IPS-15b (cell line): ENCODE data around the gene CCL4.

Experiments
- H3K27me3 ChIP-seq: one replicate; pipeline ENCODE4 v1.6.1; 2013; ENCODE audit warnings: low read length; ENCODE audit not compliant: control insufficient read depth, insufficient read depth
- H3K36me3 ChIP-seq: one replicate; pipeline ENCODE4 v1.6.1; 2013; ENCODE audit warnings: low read length; ENCODE audit not compliant: control insufficient read depth, insufficient read depth
- H3K4me1 ChIP-seq: one replicate; pipeline ENCODE4 v1.6.1; 2013; ENCODE audit warnings: mild to moderate bottlenecking, low read length; ENCODE audit not compliant: control insufficient read depth, insufficient read depth
- H3K4me3 ChIP-seq: one replicate; pipeline ENCODE4 v1.5.1; 2013; ENCODE audit warnings: low read depth, low read length
- H3K9ac ChIP-seq: one replicate; pipeline ENCODE4 v1.6.1; 2013; ENCODE audit warnings: low read depth, mild to moderate bottlenecking, low read length
- H3K9me3 ChIP-seq: one replicate; pipeline ENCODE4 v1.6.1; 2013; ENCODE audit warnings: mild to moderate bottlenecking, low read length; ENCODE audit not compliant: control insufficient read depth, insufficient read depth

The CCL4 gene

GRCh38 chr17:36136036-36136435 is 32.4 kb downstream of the CCL4 start:
- Histone ChIP-seq H3K36me3 (no peaks in the 10 kb centered on the region), H3K4me1 (no peaks in the 10 kb centered on the region), H3K27me3 (no peaks in the 10 kb centered on the region), H3K9me3 (no peaks in the 10 kb centered on the region), H3K4me3 (no peak overlapping the region), H3K9ac (no peak overlapping the region)

- Histone ChIP-seq H3K4me1 (no peaks in the 10 kb centered on the region), H3K9me3 (no peaks in the 10 kb centered on the region), H3K27me3 (no peaks in the 10 kb centered on the region), H3K9ac (no peak overlapping the region), H3K4me3 (no peak overlapping the region), H3K36me3 (no peaks in the 10 kb centered on the region)
Measured at GRCh38 chr17:36136439-36136838, 32.8 kb downstream of the CCL4 start.

- Histone ChIP-seq H3K9ac (no peak overlapping the region), H3K4me1 (no peaks in the 10 kb centered on the region), H3K27me3 (no peaks in the 10 kb centered on the region), H3K36me3 (no peaks in the 10 kb centered on the region), H3K9me3 (no peaks in the 10 kb centered on the region), H3K4me3 (no peak overlapping the region)
Measured at GRCh38 chr17:36142235-36142634, 38.6 kb downstream of the CCL4 start.

- no peak overlapping the region for H3K9ac ChIP-seq
- no peaks in the 10 kb centered on the region for H3K36me3 ChIP-seq
- H3K27me3 ChIP-seq: no peaks in the 10 kb centered on the region
- no peaks in the 10 kb centered on the region for H3K9me3 ChIP-seq
- H3K4me3 ChIP-seq: no peak overlapping the region
- no peaks in the 10 kb centered on the region for H3K4me1 ChIP-seq
Measured at GRCh38 chr17:36142806-36143205, 39.2 kb downstream of the CCL4 start.

GRCh38 chr17:36144014-36144413 is 40.4 kb downstream of the CCL4 start:
- Histone ChIP-seq H3K9ac (no peak overlapping the region), H3K4me1 (peaks cover 4% of the 10 kb centered on the region), H3K36me3 (no peaks in the 10 kb centered on the region), H3K27me3 (no peaks in the 10 kb centered on the region), H3K4me3 (no peak overlapping the region), H3K9me3 (no peaks in the 10 kb centered on the region)

- H3K27me3 ChIP-seq: no peaks in the 10 kb centered on the region
- no peaks in the 10 kb centered on the region for H3K36me3 ChIP-seq
- peaks cover 7% of the 10 kb centered on the region for H3K4me1 ChIP-seq
- H3K9ac ChIP-seq: no peak overlapping the region
- no peaks in the 10 kb centered on the region for H3K9me3 ChIP-seq
- H3K4me3 ChIP-seq: no peak overlapping the region
Measured at GRCh38 chr17:36144981-36145729, 41.5 kb downstream of the CCL4 start.

- no peaks in the 10 kb centered on the region for H3K36me3 ChIP-seq
- peaks cover 7% of the 10 kb centered on the region for H3K4me1 ChIP-seq
- no peak overlapping the region for H3K9ac ChIP-seq
- H3K9me3 ChIP-seq: no peaks in the 10 kb centered on the region
- H3K27me3 ChIP-seq: no peaks in the 10 kb centered on the region
- no peak overlapping the region for H3K4me3 ChIP-seq
Measured at GRCh38 chr17:36147601-36148000, 44.0 kb downstream of the CCL4 start.

- Histone ChIP-seq H3K9ac (no peak overlapping the region), H3K27me3 (no peaks in the 10 kb centered on the region), H3K9me3 (no peaks in the 10 kb centered on the region), H3K4me3 (no peak overlapping the region), H3K36me3 (no peaks in the 10 kb centered on the region), H3K4me1 (peaks cover 7% of the 10 kb centered on the region)
Measured at GRCh38 chr17:36148559-36149295, 45.1 kb downstream of the CCL4 start.

GRCh38 chr17:36149296-36149820 is 45.7 kb downstream of the CCL4 start:
- Histone ChIP-seq H3K27me3 (no peaks in the 10 kb centered on the region), H3K4me3 (no peak overlapping the region), H3K36me3 (no peaks in the 10 kb centered on the region), H3K9ac (no peak overlapping the region), H3K9me3 (no peaks in the 10 kb centered on the region), H3K4me1 (peaks cover 7% of the 10 kb centered on the region)

GRCh38 chr17:36151891-36152638 is 48.4 kb downstream of the CCL4 start:
- Histone ChIP-seq H3K27me3 (no peaks in the 10 kb centered on the region), H3K36me3 (no peaks in the 10 kb centered on the region), H3K9me3 (no peaks in the 10 kb centered on the region), H3K4me1 (peaks cover 7% of the 10 kb centered on the region), H3K9ac (no peak overlapping the region), H3K4me3 (no peak overlapping the region)

- Histone ChIP-seq H3K4me1 (peaks cover 7% of the 10 kb centered on the region), H3K4me3 (no peak overlapping the region), H3K27me3 (no peaks in the 10 kb centered on the region), H3K36me3 (no peaks in the 10 kb centered on the region), H3K9ac (no peak overlapping the region), H3K9me3 (no peaks in the 10 kb centered on the region)
Measured at GRCh38 chr17:36152639-36153120, 49.1 kb downstream of the CCL4 start.
